D341Med (cell line): ENCODE measurements around the gene BCKDHA.
"Not testable (repeated sequence)": the region's sequence is repeated elsewhere in the genome, so short reads cannot be mapped to it uniquely, and the experiment has no call there.

ENCODE experiments used
- DNase-seq: peaks from one replicate; pipeline ENCODE4 v3.0.0; 2012; ENCODE audit warnings: low spot score

Gene BCKDHA

GRCh38 chr19:41366089-41366488 lies 31.5 kb upstream of the BCKDHA start:
- DNase-seq, result no peak

DNA sequence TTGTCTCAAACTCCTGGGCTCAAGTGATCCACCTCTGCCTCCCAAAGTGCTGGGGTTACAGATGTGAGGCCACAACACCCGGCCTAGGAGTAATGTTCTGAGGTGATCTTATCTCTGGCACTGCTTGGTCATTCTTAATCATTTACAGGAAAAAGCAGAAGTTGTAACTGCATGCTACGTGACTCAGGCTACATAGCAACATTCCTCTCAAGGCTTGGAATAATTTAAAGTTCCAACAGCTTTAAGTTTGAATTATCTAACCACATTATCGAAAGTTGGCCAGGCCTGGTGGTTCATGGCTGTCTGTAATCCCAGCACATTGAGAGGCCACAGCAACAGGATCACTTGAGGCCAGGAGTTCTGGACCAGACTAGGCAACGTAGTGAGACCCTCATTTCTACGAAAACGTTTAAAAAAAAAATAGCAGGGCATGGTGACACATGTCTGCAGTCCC lies 29.7 kb upstream of the BCKDHA start:
- DNase-seq, result no peak

DNA sequence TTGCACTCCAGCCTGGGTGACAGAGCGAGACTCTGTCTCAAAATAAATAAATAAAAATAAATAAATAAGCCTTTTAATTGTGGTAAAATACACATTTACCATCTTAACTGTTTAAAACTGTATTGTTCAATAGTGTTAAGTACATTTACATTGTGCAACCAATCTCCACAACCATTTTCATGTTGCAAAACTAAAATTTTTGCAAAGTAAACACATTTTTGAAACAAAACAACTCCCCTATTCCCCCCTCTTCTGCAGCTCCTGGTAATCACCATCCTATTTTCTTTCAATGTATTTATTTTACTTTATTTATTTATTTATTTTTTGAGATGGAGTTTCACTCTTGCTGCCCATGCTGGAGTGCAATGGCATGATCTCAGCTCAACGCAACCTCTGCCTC lies 27.8 kb upstream of the BCKDHA start:
- DNase-seq, result no peak

GRCh38 chr19:41371119-41371518 lies 26.5 kb upstream of the BCKDHA start:
- DNase-seq, result not testable (repeated sequence)

GRCh38 chr19:41371541-41371940 lies 26.1 kb upstream of the BCKDHA start:
- DNase-seq, result no peak

DNA sequence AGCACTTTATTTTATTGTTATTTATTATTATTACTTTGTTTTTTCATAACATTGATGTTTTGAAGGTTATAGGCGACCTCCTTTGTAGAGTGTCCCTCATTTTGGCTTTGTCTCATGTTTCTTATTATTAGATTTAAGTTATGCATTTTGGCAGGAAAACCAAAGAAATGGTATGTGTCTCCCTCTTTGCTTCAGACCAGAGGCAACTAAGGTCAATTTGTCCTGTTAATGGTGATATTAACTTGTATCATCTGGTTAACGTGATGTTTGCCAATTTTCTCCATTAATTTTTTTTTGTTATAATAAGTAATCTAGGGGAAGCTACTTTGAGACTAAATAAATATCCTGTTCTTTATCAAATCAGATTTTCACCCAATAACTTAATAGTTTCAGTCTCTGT lies 25.1 kb upstream of the BCKDHA start:
- no peak for DNase-seq

DNA sequence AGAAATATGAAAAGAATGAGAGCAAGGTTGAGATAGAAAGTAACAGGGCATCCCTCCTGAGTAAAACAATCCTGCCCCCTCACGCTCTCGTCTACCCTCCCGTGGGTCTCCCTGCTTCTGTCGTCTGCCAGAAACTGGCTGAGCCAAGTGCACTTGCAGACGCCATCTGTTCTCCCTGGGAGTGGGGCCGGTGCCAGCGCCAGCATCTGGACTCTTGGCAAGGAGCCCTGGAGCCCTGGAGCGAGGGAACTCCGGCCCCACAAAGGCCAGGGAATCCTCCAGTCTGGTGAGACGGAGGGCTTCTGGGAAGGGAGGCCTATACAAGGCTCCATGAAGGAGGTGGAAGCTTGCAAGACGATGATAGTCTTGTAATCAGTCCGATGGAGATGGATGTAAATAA lies 23.6 kb upstream of the BCKDHA start:
- DNase-seq, result peak; percentile 91

DNA sequence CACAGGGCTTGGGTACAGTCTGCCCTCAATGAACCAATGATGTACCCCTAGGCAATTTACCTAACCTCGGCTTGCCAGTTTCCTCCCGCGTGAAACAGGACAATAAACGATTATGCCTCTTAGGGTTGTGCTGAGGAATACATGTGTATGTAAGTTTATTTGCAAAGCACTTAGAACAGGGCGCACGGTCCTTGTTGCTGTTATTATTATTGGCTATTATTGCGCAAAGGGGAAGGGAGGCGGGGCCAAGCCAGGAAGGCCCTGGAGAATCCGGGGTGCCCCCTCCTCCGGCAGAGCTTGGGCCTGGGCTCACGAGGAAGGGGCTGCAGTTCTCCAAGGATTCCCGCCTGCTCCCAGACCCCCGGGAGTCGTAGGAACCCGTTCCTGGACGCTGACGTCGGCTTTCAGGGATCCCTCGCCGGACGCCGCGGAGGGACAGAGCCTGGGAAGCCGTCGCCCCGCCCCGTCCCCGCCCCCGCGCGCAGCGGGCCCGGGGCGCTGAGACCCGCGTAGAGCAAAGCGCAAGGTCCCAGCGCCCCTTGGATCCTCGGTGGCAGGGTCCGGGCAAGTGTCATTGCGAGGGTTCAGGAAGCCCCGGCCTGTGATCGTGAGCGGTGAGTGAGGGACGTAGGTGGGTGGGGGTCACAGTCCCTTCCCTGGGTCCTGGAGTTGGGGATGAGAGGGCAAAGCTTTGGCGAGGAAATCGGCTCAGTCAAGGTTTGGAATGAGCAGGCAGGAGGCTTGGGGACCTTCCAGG lies 21.2 kb upstream of the BCKDHA start, which contains the start of gene TMEM91:
TMEM91 (plus strand) TSS at position 293 of the 757 bp plus-strand sequence. CDS start 1,777 bp downstream, outside the sequence.
- no peak for DNase-seq

GRCh38 chr19:41376998-41377365 lies 20.6 kb upstream of the BCKDHA start:
- no peak for DNase-seq

GRCh38 chr19:41377977-41378709 lies 19.5 kb upstream of the BCKDHA start:
- peak; percentile 66 for DNase-seq

- not testable (repeated sequence) for DNase-seq
These were observed 16.1 kb upstream of the BCKDHA start for GRCh38 chr19:41381536-41381935.

DNA sequence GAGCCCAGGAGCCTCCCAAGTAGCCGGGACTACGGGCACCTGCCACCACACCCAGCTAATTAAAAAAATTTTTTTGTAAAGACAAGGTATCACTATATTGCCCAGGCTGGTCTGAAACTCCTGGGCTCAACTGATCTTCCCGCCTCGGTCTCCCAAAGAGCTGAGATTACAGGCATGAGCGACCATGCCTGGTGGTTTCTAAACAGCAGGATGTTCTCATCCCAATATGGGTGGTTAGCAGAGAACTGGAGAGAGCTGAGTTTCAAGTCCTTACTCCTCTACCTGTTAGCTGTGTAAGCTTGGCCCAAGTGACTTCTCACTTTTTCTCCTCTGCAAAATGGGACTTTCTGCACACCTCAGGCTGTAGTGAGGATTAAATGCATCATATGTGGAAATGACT lies 13.3 kb upstream of the BCKDHA start:
- DNase-seq, result no peak

DNA sequence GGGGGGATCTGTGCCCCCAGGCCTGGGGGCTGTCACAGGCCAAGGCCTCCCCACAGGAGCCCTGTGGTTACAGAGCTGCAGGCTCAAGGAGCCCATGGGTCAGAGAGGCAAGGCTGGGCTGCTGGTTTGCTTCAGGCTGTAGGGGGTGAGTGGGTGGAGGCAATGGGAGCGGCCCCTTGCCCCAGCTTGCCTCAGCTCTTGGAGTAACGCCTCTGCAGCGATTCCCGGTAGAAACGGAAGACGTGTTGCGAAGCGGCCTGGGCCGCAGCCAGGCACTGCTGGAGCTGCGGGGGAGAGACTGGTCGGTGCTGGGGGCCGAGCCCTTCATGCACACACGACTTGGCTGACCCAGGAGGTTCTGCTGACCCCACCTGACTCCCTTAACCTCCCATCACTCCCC lies 11.2 kb upstream of the BCKDHA start:
- DNase-seq, result no peak

- no peak for DNase-seq
These were observed 6.0 kb upstream of the BCKDHA start for GRCh38 chr19:41391618-41392017.

DNA sequence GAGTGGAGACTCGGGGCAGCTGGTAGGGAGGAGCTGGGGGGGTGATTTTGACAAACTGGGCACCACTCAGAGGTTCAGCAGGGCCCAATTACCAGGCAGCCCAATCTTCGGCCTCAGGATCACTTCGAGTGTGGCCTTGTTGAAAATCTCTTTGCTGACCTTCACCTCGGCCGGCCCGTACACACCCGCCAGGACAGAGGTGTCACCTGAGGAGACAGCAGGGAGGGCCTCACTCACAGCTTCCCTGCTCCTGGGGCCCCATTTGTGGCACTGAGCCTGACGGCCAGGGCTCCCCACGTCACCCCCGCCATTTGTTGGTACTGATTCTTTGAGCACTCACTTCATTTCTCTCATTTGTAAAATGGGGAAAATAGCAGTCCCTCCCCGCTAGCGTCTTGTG lies 4.8 kb upstream of the BCKDHA start:
- no peak for DNase-seq

DNA sequence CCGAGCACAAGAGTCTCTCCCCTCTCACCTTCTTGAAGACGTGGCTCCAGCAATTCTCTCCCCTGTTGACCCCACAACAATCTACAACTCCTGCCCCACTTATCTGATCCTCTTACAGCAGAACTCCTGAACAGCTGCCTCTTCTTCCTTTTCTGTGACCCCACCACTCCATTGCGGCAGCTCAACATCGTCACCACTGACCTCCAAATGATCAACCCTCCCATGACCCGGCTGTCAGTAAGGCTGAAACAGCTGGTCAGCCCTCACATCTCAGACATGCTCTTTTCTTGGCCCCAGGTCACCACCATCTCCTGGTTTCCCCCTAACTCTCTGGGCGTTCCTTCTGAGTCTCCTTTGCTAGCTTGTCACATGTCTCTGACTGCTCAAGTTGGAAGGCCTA lies 2.3 kb upstream of the BCKDHA start:
- no peak for DNase-seq

- DNase-seq, result no peak
These were observed 416 bp downstream of the BCKDHA start for GRCh38 chr19:41398050-41398418.

DNA sequence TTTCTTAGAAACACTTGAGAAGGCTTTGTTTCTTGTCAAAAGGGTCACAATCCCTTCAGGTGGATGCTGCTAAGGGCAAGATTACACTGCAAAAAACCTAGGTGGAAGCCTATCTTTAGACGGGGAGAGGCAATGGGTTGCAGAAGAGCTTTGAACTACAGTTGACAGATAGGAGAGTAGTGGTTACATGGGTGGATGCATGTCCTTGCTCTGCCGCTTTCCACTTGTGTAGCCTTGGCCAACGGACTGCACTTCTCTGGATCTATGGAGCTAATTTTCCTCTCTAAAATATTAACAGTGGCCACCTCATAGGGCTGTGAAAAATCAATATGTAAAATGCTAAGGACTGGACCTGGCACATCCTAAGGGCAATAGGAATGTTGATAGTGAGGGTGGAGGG lies 980 bp downstream of the BCKDHA start:
- DNase-seq, result no peak

DNA sequence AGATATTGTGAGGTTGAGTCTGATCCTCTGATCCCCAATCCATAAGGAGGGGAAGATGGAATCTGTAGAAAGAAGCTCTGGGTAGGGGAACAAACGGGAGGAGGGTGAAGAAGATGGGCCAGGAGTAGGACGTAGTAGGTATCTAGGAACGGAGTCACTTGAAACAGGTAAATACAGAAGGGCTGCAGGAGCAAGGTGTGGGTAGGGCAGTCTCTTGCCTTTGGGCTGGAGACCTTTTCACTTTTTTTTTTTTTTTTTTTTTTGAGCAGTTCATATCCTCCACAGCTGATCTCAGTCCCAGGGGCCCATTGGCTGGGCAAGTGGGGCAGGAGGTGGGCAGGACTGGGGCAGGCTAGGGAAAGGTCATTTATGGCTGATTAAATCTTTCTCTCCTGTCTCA lies 1.5 kb downstream of the BCKDHA start:
- no peak for DNase-seq

DNA sequence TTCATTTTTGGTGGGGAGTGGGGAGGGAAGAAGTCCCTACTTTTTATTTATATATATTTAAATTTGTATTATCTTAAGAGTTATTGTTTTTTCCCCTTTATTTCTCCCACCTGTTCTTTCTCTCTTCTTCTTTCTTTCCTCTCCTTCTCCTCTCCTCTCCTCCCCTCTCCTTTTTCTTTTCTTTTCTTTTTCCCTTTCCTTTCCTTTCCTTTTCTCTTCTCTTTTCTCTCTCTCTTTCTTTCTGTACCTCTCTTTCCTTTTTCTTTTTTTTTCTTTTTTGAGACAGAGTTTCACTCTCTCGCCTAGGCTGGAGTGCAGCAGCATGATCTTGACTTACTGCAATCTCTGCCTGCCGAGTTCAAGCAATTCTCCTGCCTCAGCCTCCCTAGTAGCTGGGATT lies 1.9 kb downstream of the BCKDHA start:
- no peak for DNase-seq

- no peak for DNase-seq
These were observed 3.9 kb downstream of the BCKDHA start for GRCh38 chr19:41401483-41401882.

DNA sequence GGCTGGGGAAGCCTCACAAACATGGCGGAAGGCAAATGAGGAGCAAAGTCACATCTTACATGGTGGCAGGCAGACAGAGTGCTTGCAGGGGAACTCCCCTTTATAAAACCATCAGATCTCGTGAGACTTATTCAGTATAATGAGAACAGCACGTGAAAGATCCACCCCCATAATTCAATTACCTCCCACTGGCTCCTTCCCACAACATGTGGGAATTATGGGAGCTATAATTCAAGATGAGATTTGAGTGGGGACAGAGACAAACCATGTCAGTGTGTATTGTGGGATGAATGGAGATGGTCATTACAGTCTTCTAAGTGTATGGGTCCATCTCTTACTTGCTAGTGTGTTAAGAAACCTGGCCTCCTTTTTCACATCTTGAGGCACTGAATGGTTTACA lies 4.4 kb downstream of the BCKDHA start:
- no peak for DNase-seq

- DNase-seq, result no peak
These were observed 5.8 kb downstream of the BCKDHA start for GRCh38 chr19:41403181-41403970.
